Measurements from ENCODE around the gene TBCE.
"Not testable (repeated sequence)": the region's sequence is repeated elsewhere in the genome, so short reads cannot be mapped to it uniquely, and the experiment has no call there.

TBCE gene

GRCh38 chr1:235357485-235358373 lies 9.5 kb upstream of the TBCE start:
- DNase-seq = no peak

DNA sequence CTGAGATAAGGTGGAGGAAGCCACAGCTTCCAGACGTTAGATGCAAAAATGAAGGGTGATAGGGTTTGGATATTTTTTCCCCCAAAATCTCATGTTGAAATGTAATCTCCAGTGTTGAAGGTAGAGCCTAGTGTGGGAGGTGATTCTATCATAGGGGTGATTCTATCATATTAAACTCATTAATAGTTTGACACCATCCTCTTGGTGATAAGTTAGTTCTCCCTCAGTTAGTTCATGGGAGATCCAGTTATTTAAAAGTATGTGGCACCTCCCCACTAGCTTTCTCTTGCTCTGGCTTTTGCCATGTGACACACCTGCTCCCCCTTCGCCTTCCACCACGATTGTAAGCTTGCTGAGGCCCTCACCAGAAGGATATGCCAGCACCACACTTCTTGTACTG lies 8.3 kb upstream of the TBCE start:
- DNase-seq = no peak

DNA sequence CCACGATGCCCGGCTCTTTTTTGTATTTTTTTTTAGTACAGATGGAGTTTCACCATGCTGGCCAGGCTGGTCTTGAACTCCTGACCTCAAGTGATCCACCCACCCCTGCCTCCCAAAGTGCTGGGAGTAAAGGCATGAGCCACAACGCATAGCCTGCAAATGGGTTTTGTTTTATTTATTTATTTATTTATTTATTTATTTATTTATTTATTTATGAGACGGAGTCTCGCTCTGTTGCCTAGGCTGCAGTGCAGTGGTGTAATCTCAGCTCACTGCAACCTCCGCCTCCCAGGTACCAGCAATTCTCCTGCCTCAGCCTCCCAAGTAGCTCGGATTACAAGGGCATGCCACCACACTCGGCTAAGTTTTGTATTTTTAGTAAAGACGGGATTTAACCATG lies 3.0 kb upstream of the TBCE start:
- DNase-seq = not testable (repeated sequence)

DNA sequence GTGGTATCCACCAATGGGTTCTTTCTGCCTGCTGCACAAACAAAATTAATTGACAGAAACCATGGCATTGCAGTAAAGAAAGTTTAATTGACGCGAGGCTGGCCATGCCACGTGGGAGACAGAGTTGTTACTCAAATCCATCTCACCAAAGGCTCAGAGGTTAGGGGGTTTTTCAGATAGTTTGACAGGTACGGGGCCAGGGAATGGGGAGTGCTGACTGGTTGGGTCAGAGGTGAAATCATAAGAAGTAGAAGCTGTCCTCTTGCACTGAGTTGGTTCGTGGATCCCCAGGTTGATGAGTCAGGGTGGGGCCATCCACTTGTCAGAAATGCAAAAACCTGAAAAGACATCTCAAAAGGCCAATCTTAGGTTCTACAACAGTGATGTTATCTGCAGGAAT lies 941 bp upstream of the TBCE start:
- no peak for DNase-seq

DNA sequence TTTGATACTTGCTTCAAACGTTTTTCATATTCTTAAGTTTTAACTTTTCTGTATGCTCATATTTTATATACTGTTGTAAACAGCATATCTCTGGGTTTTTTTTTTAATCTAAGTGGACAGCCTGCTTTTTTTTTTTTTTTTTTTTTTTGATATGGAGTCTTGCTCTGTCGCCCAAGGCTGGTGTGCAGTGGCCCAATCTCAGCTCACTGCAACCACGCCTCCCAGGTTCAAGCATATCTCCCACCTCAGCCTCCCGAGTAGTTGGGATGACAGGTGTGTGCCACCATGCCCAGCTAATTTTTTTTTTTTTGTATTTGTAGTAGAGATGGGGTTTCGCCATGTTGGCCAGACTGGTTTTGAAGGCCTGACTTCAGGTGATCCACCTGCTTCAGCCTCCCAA lies 1.2 kb downstream of the TBCE start:
- DNase-seq = no peak

- no peak for DNase-seq
These were observed 2.6 kb downstream of the TBCE start for GRCh38 chr1:235369802-235370201.

DNA sequence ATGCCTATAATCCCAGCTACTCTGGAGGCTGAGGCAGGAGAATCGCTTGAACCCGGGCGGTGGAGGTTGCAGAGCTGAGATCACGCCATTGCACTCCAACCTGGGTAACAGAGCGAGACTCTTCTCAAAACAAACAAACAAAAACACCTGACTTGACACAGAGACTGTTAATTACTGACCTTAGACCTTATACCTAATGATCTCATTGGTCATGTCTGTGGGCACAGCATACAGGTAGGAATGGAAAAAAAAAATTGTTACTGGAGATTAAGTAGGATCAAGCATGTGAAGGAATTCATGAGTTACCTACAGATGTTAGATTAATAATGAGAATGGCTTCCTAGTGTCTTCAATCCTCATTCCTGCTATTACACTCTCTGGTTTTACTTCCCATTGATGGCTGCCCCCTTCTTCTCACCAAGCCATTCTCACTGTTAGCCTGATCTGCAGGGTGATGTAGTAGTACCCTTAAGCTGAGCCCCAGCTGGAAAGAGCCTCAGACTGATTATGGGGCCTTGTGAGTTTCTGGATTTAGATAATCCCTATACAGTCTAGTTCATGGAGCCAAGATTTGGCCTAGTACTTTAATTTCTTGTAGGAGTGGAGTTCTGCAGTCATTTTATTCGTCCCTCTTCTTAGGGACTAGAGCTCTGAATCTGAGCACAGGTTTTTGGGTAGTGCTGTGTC lies 8.8 kb downstream of the TBCE start:
- no peak for DNase-seq

DNA sequence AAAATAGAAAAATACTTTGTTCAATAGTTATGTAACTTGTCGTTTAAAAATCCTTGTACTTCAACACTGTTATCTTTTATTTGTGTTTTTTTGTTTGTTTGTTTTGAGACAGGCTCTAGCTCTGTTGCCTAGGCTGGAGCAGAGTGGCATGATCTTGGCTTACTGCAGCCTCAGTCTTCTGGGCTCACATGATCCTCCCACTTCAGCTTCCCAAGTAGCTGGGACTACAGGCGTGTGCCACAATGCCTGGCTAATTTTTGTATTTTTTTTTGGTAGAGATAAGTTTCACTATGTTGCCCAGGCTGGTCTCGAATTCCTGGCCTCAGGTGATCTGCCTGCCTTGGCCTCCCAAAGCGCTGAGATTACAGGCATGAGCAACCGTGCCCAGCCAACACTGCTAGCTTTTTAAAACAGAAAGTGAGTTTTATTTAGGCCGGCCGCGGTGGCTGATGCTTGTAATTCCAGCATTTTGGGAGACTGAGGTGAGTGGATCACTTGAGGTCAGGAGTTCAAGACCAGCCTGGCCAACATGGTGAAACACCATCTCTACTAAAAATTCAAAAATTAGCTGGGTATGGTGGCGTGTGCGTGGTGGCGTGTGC lies 11.0 kb downstream of the TBCE start:
- not testable (repeated sequence) for DNase-seq

DNA sequence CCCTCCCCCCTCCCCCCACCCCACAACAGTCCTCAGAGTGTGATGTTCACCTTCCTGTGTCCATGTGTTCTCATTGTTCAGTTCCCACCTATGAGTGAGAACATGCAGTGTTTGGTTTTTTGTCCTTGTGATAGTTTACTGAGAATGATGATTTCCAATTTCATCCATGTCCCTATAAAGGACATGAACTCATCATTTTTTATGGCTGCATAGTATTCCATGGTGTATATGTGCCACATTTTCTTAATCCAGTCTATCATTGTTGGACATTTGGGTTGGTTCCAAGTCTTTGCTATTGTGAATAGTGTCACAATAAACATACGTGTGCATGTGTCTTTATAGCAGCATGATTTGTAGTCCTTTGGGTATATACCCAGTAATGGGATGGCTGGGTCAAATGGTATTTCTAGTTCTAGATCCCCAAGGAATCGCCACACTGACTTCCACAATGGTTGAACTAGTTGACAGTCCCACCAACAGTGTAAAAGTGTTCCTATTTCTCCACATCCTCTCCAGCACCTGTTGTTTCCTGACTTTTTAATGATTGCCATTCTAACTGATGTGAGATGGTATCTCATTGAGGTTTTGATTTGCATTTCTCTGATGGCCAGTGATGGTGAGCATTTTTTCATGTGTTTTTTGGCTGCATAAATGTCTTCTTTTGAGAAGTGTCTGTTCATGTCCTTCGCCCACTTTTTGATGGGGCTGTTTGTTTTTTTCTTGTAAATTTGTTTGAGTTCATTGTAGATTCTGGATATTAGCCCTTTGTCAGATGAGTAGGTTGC lies 14.9 kb downstream of the TBCE start:
- not testable (repeated sequence) for DNase-seq

DNA sequence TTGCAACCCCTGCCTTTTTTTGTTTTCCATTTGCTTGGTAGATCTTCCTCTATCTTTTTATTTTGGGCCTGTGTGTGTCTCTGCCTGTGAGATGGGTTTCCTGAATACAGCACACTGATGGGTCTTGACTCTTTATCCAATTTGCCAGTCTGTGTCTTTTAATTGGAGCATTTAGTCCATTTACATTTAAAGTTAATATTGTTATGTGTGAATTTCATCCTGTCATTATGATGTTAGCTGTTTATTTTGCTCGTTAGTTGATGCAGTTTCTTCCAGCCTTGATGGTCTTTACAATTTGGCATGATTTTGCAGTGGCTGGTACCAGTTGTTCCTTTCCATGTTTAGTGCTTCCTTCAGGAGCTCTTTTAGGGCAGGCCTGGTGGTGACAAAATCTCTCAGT lies 18.4 kb downstream of the TBCE start:
- DNase-seq = not testable (repeated sequence)

DNA sequence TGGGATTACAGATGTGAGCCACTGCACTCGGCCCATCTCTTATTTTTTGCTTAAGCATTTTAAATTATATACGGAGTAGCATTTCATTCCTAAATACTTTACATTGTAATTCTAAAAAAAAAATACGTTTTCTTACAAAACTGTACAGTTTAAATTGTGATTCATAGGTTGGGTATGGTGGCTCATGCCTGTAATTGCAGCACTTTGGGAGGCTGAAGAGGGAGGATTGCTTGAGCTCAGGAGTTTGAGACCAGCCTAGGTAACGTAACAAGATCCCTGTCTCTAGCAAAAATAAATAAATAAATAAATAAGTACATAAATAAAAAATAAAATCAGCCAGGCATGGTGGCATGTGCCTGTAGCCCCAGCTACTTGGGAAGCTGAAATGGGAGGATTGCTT lies 24.6 kb downstream of the TBCE start:
- DNase-seq = no peak

- no peak for DNase-seq
These were observed 30.5 kb downstream of the TBCE start for GRCh38 chr1:235397733-235398132.

DNA sequence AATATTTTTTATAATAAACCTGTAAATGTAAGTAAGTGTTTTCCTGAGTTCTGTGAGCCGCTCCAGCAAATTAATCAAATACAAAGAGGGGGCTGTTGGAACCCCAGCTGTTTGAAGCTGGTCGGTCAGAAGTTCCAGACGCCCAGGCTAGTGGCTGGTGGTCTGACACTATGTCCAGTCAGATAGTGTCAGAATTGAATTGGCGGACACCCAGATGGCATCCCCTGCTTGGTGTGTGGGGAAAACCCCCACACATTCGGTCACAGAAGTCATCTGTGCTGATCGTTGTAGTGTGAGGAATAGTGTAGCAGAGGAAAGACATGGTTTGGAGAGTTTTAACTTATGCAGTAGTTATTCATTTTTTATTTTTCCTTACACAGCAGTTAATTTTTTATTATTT lies 32.4 kb downstream of the TBCE start:
- no peak for DNase-seq

- no peak for DNase-seq
These were observed 34.0 kb downstream of the TBCE start for GRCh38 chr1:235401251-235401650.

- no peak for DNase-seq
These were observed 35.4 kb downstream of the TBCE start for GRCh38 chr1:235402457-235403200.

DNA sequence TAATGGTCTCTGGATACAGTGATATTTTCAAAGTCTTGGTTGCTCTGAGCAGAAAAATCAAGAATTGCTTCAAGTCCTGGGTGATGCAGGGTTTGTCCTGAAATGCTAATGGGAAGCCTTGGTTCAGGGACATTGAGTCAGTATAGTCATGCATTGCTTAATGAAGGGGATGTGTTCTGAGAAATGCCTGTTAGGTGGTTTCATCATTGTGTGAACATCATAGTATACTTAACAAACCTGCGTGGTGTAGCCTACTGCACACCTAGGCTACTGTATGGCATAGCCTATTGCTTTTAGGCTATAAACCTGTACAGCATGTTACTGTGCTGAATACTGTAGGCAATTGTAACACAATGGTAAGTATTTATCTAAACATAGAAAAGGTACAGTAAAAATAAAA lies 36.4 kb downstream of the TBCE start:
- no peak for DNase-seq

- no peak for DNase-seq
These were observed 37.0 kb downstream of the TBCE start for GRCh38 chr1:235404190-235404589.

- no peak for DNase-seq
These were observed 40.2 kb downstream of the TBCE start for GRCh38 chr1:235407419-235407818.

GRCh38 chr1:235408503-235408960 lies 41.3 kb downstream of the TBCE start:
- DNase-seq = no peak

- DNase-seq = no peak
These were observed 42.0 kb downstream of the TBCE start for GRCh38 chr1:235409042-235409820.

DNA sequence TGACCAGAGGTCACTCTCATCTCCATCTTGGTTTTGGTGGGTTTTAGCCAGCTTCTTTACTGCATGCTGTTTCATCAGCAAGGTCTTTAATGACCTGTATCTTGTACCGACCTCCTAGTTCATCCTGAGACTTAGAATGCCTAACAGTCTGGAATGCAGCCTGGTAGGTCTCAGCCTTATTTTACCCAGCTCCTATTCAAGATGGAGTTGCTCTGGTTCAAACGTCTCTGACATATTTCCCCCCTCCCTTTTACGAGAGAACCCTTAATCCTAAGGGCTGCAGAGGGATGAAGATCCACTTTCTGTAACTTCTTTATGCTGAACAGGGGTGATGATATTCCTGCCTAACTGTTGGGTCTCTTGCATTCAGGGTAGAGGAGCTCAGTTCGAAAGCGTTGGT lies 43.2 kb downstream of the TBCE start:
- DNase-seq = no peak

All from activated naive CD4-positive, alpha-beta T cell (primary cell).